ENCODE data around the gene TRIM17. TPM values are rescaled to one million over a fixed set of nuclear protein-coding genes. Genes with fewer than 3 reads are reported as not detected.
A peak's percentile ranks its signal among the peaks of the same experiment; 100 is the strongest.

The TRIM17 gene
- total and polyA plus RNA-seq, 2 of the 8 experiments (the other 6 are each of a cell fraction or from before 2014, with no cell fraction given): 1.1 to 2.2 TPM

DNA sequence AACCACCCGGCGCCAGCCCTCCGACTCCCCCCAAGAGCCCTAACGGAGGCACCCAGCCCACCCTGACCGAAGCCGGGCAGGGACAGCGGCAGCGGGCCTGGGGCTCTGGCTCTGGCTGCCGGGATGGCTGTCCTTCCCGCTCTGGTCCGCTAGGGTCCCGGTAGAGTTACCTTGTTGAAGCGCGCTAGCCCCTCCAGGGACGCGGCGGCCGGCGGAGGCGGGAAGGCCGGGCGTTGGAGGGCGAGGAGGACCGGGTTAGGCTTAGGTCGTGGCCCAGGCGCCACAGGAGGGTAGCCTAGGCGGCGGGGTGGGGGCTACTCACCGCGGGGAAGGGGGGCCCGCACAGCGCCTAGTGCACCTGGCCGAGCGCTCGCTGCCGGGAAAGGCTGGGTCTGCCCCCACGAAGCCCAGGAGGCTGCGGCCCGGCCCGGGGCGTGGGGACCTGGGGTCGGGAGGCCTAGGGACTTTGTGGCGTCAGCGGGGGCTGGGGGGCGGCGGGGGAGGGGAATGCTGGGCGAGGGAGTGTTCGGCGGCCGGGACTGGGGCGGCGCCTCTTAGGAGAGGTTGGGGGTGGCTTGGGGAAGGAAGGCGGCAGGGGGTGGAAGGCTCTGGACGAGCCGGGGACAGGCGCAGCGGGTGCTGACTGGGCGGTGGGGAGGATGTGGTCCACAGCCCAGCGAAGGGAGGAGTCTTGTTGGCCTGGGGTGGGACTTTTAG, at the start of gene TRIM17 (continued):
- peak; percentile 89 for TF ChIP-seq E2F6 (IDR thresholded peaks at IDR 0.05)
- TF ChIP-seq RXRA (IDR thresholded peaks at IDR 0.05; ENCODE audit: insufficient read depth, low read depth, low read length): no peak
- TF ChIP-seq MAX (IDR thresholded peaks at IDR 0.05): peak; percentile 34; the same call in 1 of the 2 replicates
- TF ChIP-seq YY1 (IDR thresholded peaks at IDR 0.05; ENCODE audit: low read depth, low read length): 0 out of 2 replicates have a peak, but pooled peaks have one; percentile 32
- no peak for TF ChIP-seq SIRT6 (IDR thresholded peaks at IDR 0.05; ENCODE audit: low read length)
- no peak; the same call in 1 of the 2 replicates for TF ChIP-seq EGR1 (IDR thresholded peaks at IDR 0.05; ENCODE audit: borderline replicate concordance, low read depth, low read length)
- TF ChIP-seq CREB1 (IDR thresholded peaks at IDR 0.05): peak; percentile 17; the same call in 1 of the 2 replicates
- TF ChIP-seq, protein P1, sequence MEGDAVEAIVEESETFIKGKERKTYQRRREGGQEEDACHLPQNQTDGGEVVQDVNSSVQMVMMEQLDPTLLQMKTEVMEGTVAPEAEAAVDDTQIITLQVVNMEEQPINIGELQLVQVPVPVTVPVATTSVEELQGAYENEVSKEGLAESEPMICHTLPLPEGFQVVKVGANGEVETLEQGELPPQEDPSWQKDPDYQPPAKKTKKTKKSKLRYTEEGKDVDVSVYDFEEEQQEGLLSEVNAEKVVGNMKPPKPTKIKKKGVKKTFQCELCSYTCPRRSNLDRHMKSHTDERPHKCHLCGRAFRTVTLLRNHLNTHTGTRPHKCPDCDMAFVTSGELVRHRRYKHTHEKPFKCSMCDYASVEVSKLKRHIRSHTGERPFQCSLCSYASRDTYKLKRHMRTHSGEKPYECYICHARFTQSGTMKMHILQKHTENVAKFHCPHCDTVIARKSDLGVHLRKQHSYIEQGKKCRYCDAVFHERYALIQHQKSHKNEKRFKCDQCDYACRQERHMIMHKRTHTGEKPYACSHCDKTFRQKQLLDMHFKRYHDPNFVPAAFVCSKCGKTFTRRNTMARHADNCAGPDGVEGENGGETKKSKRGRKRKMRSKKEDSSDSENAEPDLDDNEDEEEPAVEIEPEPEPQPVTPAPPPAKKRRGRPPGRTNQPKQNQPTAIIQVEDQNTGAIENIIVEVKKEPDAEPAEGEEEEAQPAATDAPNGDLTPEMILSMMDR (IDR thresholded peaks at IDR 0.05; ENCODE audit: control extremely low read depth in 1 of 3, insufficient read depth in 1 of 3, low read depth in 1 of 3, low read length in 3 of 3): peak; percentile 55 to 63 (median 56)
- no peak for TF ChIP-seq SAP30 (IDR thresholded peaks at IDR 0.05; ENCODE audit: insufficient read depth, insufficient replicate concordance, low read length)
- no peak for TF ChIP-seq HDAC6 (IDR thresholded peaks at IDR 0.05; ENCODE audit: low read depth, low read length)
